Testis (tissue), 2 donors: Measurements from ENCODE around the gene ARPP21.

Experiments used
- CTCF ChIP-seq, 3 experiments: fragments of 450-650 bp in 2 of 3; fragments of 200-600 bp in 1 of 3; sonication (generic) in 1 of 3; IDR thresholded peaks; one replicate each; pipeline ENCODE4 v1.5.1; 2016 to 2019; ENCODE audit warnings: antibody characterized with exemption in 3 of 3, mild to moderate bottlenecking in 2 of 3, moderate library complexity in 1 of 3
- POLR2A ChIP-seq: fragments of 450-650 bp; IDR thresholded peaks from one replicate; pipeline ENCODE4 v1.6.1; 2017; ENCODE audit warnings: antibody characterized with exemption, mild to moderate bottlenecking, moderate library complexity

GRCh38 chr3:35710554-35710953, 71.2 kb downstream of the ARPP21 start:
- TF ChIP-seq CTCF (IDR thresholded peaks at IDR 0.05) (no peak), POLR2A (no peak)
